H54 (cell line): ENCODE measurements around the gene IL34.

Experiments
- DNase-seq: peaks from one replicate; pipeline ENCODE4 v3.0.0; 2011; ENCODE audit warnings: low spot score, mixed read lengths; ENCODE audit not compliant: insufficient read length
- FAIRE-seq: peaks from 3 replicates; lab custom pipeline; 2011; peaks lifted over from hg19 to GRCh38; lab: Jason Lieb, UNC
- POLR2A ChIP-seq: IDR thresholded peaks from 2 replicates; pipeline ENCODE4 v1.6.1; 2011; ENCODE audit warnings: low read depth, mild to moderate bottlenecking, low read length

Gene IL34

DNA sequence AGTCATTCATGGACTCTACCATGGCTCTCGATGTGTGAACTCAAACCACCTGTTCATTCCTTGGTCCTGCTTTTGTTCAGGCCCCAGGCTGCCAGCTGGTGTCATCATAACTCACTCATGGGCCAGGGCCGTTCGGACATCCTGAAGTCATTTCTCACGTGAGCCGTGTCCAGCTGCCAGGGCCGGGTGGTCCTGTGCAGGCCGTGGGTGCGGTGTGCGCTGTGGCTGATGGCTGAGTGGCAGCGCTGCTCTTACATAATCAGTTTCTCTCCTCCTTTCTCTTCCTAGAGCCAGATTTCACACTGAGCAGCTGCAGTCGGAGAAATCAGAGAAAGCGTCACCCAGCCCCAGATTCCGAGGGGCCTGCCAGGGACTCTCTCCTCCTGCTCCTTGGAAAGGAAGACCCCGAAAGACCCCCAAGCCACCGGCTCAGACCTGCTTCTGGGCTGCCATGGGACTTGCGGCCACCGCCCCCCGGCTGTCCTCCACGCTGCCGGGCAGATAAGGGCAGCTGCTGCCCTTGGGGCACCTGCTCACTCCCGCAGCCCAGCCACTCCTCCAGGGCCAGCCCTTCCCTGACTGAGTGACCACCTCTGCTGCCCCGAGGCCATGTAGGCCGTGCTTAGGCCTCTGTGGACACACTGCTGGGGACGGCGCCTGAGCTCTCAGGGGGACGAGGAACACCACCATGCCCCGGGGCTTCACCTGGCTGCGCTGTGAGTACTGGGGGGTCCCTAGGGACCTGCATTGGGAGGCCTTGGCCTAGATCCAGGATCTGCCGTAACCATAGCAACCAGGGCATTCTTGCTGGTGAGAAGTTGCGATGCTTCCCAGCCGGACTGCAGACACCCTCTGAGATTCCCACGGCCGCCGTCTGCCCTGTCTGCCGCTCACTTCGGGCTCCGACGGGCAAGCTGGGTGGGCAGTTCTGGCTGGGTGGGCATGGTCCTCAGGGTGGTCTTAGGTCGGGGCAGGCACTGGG is at the start of gene IL34:
Gene IL34 (plus strand): TSS at position 300 of the 982 bp plus-strand sequence. CDS start 389 bp downstream, at position 689.
- FAIRE-seq (no peak), DNase-seq (no peak)
- no peak for TF ChIP-seq POLR2A

- DNase-seq (no peak), FAIRE-seq (no peak)
- no peak for TF ChIP-seq POLR2A
These were observed 49.1 kb upstream of the IL34 start for GRCh38 chr16:70597135-70597835.

GRCh38 chr16:70598937-70599503 is 47.3 kb upstream of the IL34 start:
- FAIRE-seq (no peak), DNase-seq (no peak)
- TF ChIP-seq POLR2A, result no peak

DNA sequence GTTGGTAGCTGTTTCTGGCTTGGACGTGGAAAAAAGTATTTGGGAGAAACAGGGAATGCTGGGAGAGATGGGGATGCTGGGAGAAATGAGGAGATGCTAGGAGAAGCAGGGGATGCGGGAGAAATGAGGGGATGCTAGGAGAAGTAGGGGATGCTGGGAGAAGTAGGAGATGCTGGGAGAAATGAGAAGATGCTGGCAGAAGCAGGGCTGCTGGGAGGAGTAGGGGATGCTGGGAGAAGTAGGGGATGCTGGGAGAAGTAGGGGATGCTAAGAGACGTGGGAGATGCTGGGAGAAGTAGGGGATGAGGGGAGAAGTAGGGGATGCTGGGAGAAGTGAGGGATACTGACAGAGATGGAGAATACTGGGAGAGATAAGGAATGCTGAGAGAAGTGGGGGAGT is 45.6 kb upstream of the IL34 start:
- no peak for DNase-seq
- FAIRE-seq, result no peak
- no peak for TF ChIP-seq POLR2A

DNA sequence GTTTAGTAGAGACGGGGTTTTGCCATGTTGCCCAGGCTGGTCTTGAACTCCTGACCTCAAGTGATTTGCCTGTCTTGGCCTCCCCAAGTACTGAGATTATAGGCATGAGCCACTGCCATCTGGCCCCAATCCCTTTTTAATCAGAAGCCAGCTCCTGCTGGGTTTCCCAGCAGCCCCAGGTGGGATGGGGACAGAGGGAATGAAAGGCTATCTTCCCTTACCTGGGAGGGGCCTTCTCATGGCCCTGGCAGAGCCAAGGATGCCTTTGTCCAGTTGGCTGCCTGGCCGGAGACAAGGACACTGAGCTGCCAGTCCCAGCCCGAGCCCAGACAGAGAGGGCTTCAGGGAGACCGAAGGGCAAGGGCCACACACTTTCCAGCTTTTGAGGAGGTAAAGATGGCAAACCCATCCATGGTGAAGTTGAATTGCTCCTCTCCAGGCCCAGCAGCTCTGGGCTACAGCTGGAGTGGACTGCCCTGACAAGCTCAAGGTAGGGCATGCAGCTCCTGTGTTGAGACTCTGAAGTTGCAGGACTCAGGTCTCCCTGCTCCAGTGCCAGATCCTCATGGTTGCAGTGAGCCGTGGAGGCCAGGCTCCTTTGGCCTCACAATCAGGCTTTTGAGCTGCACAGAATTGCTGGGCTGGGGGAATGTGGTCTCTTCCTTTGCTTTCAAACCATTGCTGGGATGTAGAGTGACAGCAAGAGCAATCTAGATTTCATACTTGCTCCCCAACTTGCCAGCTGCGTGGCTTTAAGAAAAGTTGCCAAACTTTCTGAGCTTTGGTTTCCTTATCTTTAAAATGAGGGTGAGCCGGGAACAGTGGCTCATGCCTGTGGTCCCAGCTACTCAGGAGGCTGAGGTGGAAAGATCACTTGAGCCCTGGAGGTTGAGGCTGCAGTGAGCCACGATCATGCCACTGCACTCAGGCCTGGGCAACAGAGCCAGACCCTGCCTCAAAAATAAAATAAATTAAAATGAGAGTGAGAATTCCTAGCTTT is 44.5 kb upstream of the IL34 start:
- no peak for DNase-seq
- no peak for TF ChIP-seq POLR2A
- no peak for FAIRE-seq

DNA sequence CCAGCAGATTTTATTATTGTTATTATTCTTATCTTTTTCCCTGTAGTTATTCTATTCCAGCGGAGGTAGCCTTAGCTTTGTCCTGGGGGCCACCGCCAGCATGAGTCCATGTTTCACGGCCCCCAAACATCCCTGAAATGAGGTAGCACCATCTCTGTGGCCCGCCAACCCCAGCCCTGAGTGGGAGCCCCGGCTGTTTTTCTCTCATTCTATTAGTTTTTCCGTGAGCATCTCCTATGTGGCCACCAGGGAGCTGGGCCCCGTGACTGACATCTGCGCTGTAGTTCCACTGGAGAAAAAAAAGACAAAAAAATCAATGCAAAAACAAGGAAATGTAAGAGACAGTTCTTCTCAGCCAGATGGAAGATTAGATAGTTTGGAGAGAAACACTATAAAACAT is 43.5 kb upstream of the IL34 start:
- TF ChIP-seq POLR2A, result no peak
- DNase-seq, result no peak
- FAIRE-seq, result no peak

DNA sequence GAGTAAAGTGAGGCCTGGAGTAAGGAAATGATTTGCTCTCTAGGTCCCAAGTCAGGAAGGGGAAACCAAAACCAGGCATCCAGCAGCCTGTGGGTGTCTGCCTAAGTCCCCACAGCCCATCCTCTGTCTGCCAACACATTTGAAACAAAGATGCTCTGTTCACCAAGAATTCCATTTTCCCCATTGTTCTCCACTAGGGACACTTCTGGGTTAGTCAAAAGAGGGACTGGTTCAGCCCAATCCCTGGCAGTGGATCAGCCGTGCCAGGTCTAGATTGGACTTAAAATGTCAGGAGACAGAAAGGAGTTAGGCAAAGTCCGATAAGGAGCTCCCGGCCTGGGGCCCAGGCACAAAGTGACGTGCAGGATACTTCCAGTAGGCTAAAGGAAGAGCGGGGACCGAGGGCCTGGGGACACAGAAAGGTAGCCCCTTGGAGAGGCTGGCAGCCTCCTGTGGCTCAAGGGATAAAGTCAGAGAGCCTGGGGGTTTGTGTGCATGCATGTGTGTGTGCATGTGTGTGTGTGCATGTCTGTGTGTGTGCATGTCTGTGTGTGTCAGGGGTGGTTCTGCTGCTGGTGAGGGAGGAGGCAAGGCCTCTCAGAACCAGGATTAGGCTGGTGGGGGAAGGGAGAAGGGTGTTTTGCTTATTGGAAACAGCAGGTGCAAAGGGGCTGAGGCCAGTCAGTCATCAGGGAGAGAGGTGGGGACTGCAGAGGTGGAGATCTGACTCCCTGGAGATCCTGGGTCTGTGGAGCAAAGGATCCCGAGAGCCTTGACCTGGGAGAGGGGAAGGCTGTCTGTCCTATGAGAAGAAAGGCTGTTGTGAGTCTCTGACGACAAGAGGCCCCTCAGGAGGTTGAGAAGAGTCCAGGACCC is 41.7 kb upstream of the IL34 start:
- DNase-seq, result no peak
- TF ChIP-seq POLR2A, result no peak
- FAIRE-seq, result no peak

- no peak for TF ChIP-seq POLR2A
- DNase-seq, result no peak
- FAIRE-seq, result no peak
These were observed 41.1 kb upstream of the IL34 start for GRCh38 chr16:70605283-70605657.

DNA sequence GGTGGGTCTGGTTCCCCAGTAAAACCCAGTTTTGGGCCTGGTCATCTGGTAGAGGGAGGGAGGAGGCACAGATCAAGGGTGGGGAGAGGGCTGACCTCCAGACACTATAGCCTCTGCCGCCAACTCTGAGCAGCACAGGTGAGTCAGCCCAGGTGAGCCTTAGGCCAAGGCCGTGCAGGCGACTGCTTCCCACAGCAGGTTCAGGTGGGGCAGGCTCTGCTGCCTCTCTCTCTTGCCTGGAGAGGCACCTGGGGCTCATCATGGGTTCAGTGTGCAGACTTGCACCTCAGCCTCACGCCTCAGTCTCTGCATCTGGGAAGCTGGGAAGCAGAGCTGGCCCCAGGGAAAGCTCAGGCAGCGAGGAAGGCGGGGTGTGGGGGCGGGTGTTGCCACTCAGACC is 37.8 kb upstream of the IL34 start:
- no peak for TF ChIP-seq POLR2A
- DNase-seq (no peak), FAIRE-seq (no peak)

DNA sequence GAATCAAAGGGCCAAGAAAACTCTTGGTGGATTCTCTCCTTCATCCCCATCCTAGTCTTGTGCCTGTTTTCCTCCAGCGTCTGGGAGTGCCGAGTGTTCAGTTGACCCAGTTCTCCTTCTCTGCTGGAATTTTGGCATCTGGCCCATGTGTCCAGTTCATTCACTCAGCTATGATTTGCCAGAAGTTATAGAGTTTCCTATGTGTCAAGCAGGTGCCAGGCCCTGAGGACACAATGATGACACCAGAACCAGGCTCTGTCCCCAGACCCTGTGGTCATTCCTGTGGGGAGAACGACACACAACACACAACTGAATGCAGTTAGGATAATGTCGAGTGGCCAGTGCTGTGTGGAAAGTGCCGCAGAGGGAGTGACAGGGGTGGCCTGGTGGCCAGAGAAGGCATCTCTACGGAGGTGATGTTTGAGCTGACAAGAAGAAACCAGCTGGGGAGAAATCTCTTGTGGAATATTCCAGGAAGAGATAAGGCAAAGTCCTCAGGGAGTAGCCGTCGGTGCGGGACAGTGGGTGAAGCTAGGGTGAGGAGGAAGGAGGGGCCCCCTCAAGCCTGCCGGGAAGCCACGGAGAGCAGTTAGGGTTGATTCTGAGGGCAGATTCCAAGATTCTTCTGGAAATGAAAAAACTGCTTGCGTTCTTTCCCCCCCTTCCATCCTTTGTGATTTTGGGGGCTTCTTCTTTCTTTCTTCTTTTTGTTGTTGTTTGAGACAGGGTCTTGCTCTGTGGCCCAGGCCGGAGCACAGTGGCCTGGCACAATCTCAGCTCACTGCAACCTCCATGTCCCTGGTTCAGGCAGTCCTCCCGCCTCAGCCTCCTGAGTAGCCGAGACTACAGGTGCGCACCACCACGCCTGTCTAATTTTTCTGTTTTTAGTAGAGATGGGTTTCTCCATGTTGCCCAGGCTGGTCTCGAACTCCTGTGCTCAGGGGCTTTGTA is 35.8 kb upstream of the IL34 start:
- no peak for TF ChIP-seq POLR2A
- DNase-seq (no peak), FAIRE-seq (no peak)

DNA sequence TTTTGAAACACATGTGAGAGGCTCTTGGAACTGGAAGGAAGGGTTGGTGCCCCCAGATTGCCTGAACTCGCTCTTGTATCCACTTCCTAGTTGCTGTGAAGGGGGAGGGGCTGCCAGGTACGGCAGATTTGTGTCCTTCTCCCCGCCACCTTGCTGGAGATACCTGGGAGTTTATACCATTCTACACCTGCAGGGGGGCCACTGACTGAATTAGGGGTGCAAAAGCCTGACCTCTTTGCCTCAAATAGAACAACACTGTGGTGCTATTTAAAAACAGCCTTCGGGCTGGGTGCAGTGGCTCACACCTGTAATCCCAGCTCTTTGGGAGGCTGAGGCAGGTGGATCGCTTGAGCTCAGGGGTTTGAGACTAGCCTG is 35.1 kb upstream of the IL34 start:
- TF ChIP-seq POLR2A, result no peak
- FAIRE-seq (no peak), DNase-seq (no peak)
